GM10266 (cell line): ENCODE data around the gene PDE4D.
A peak's percentile ranks its signal among the peaks of the same experiment; 100 is the strongest.

Experiments
- DNase-seq: peaks from one replicate; pipeline ENCODE4 v3.0.0; 2012; ENCODE audit errors: extremely low spot score
- TF ChIP-seq, protein P1 (sequence below): IDR thresholded peaks from 2 replicates; pipeline ENCODE4 v1.5.1; 2012; ENCODE audit warnings: mild to moderate bottlenecking, low read depth; ENCODE audit not compliant: control insufficient read depth, insufficient read depth; ENCODE audit errors: missing control alignments

Gene PDE4D

DNA sequence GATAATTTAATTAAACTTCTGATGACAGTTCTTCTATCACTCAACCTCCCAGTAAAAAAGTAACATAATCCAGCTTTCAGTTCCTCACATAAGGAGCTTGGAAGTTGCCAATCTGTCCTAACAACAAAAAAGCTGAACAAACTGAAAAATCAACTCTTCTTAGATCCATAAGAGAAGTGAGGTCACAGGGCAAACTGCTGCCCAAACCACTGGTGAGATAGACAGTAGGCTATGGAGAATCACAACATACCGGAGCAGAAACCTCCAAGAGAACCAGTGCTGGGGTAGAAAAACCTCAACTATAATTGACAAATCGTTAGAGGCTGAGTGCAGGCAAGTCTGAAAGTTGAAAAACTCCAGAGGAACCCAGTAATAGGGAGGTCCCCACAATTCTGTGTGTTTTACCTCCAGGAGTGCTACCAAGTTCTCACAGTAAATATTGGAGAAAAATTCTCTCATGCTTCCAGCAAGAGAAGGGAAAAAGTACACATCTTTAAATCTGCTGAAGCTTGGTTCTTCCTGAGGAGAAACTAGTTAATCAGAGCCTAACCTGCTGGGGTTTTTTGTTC is 300.0 kb downstream of the PDE4D start:
- TF ChIP-seq, protein P1, sequence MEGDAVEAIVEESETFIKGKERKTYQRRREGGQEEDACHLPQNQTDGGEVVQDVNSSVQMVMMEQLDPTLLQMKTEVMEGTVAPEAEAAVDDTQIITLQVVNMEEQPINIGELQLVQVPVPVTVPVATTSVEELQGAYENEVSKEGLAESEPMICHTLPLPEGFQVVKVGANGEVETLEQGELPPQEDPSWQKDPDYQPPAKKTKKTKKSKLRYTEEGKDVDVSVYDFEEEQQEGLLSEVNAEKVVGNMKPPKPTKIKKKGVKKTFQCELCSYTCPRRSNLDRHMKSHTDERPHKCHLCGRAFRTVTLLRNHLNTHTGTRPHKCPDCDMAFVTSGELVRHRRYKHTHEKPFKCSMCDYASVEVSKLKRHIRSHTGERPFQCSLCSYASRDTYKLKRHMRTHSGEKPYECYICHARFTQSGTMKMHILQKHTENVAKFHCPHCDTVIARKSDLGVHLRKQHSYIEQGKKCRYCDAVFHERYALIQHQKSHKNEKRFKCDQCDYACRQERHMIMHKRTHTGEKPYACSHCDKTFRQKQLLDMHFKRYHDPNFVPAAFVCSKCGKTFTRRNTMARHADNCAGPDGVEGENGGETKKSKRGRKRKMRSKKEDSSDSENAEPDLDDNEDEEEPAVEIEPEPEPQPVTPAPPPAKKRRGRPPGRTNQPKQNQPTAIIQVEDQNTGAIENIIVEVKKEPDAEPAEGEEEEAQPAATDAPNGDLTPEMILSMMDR: no peak
- DNase-seq: no peak

GRCh38 chr5:59592101-59592500 is 301.4 kb downstream of the PDE4D start:
- DNase-seq: no peak
- TF ChIP-seq, protein P1: no peak

DNA sequence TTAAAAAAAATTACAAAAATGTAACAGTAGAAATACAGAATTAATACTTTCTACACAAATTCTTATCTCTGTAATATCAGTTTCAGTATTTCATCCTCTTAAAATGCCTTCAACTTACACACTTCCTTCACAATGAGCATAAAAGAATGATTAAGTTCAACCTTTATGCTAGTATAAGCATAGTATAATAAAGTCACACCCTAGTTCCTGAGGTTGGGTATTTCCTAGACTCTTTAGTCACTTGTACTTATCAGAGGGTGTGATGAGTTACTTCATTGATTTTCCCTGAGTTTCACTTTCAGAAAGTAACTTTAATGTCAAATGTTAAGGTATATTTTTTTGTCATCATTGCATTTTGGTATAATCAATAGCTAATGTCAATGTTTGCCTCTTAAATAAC is 302.4 kb downstream of the PDE4D start:
- TF ChIP-seq, protein P1: no peak
- DNase-seq: peak; percentile 10

DNA sequence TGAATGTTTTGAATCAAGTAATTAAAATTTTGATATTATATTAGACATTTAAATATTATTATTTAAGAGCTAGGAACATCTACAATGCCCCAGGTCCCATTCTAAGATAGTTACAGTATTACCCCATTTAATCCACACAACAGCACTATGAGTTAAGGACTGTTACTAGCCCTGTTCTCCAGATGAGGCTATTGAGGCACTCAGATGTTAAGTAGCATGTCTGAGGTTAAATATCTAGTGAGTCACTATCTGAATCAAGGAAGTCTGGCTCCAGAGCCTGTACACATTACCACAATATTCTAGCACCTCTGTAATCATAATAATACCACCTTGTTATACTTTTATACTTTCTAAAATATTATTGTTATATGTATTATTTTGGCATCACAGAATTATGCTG is 304.6 kb downstream of the PDE4D start:
- TF ChIP-seq, protein P1: no peak
- DNase-seq: no peak

DNA sequence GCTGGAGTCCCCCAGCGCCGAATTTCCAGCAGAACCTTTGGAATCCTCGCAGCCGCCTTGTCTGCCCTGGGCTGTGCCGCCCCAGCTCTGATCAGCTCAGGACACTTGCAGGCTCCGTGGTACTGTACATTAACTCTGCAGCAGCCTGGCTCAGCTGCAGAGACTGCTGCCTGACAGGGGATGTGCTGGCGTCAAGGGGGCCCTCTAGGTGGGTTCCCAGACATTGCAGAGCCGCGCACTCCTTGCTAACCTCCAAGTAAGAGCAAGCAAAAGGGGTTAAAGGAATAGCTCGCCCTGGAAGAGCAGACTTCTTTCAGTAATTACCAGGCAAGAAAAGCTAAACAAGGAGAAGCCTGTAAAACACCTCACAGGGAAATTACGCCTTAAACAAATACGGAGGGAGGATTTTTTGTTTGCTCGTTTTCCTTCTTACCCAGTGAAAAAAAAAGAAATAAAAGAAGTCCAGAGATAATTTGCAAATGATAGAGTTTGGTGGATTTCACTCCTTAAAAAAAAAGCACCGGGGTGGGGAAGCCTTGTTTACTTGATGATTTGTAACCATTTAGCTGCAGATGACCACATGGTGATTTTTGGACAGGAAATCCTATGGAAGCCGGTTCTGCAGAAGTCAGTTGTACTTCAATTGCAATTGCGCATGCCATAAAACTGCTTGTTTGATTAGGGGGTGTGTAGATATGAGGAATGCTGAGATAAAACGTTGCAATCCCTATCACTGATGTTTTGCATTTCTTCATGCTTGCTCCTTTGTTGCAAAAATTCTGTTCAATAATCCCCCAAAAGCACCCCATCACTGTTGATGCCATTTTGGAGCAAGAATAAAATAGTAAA is 305.8 kb downstream of the PDE4D start:
- TF ChIP-seq, protein P1: no peak
- no peak for DNase-seq

GRCh38 chr5:59586841-59587240 is 306.7 kb downstream of the PDE4D start:
- no peak for DNase-seq
- TF ChIP-seq, protein P1: no peak

- TF ChIP-seq, protein P1: no peak
- no peak for DNase-seq
Observed at GRCh38 chr5:59584858-59585846, 308.4 kb downstream of the PDE4D start.
